Loucy (cell line): ENCODE results near the gene ATP7B.

ENCODE experiments used
- CTCF ChIP-seq: fragments of 200-600 bp; sonication (generic); conservative IDR thresholded peaks from 2 replicates; pipeline ENCODE4 v1.5.1; 2014; ENCODE audit warnings: mild to moderate bottlenecking, antibody characterized with exemption, low read length
- EZH2phosphoT487 ChIP-seq: fragments of 200-600 bp; IDR thresholded peaks from 2 replicates; pipeline ENCODE4 v1.6.1; 2018; ENCODE audit warnings: antibody characterized with exemption, mild to moderate bottlenecking, moderate library complexity, borderline replicate concordance

GRCh38 chr13:51894239-51894638, 117.0 kb downstream of the ATP7B start:
- TF ChIP-seq CTCF = no peak
- TF ChIP-seq EZH2phosphoT487 = no peak
